Measurements from ENCODE around the gene CALD1.

Gene CALD1

DNA sequence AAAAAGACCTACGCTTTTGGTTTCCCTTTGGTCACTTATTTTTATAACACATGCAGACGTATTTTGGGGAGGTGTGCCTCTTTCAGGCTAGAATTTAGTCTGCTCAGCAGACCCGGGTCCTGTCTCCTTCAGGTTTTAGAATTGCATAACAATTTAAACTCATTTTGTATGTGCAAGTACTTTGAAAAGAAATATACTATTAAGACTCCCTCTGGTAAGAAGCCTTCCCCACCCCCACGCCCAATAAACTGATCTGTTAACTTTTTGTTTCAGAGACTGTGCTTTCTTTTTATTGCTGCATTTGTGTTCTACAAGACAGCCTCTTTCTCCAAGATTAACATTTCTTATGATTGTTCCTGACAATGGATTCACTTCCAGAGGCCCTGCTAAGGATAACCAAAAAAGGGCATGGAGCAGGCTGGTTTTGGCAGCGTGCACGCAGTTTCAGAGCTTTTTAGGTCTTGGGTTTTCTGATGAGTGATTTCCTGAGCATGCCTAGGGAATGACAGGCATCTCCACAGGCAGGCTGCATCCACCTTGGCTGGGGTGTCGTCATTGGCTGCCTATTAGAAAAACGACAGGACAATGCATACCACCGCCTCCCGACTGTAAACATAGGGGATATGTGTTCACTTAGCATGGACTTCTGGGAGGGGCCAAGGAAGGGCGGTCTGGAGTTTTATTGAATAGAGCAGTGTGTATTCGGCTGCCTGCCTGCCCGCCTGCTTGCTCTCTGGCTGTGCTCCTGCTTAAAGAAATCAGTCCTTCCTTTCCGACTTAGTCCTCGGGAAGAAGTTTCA is at the start of gene CALD1:
TSS of gene CALD1 (plus strand) at position 694 of the 800 bp plus-strand sequence. CDS start 88,100 bp downstream, outside the sequence.
- TF ChIP-seq GATA1 (IDR thresholded peaks at IDR 0.05; ENCODE audit: low read depth, low read length): no peak
- TF ChIP-seq POLR2A (IDR thresholded peaks at IDR 0.05; ENCODE audit: low read length): no peak
- DNase-seq: no peak

- no peak for DNase-seq
- TF ChIP-seq POLR2A (IDR thresholded peaks at IDR 0.05; ENCODE audit: low read length) (no peak), GATA1 (IDR thresholded peaks at IDR 0.05; ENCODE audit: low read depth, low read length) (no peak)
These were observed 49.5 kb upstream of the CALD1 start for GRCh38 chr7:134729895-134730294.

DNA sequence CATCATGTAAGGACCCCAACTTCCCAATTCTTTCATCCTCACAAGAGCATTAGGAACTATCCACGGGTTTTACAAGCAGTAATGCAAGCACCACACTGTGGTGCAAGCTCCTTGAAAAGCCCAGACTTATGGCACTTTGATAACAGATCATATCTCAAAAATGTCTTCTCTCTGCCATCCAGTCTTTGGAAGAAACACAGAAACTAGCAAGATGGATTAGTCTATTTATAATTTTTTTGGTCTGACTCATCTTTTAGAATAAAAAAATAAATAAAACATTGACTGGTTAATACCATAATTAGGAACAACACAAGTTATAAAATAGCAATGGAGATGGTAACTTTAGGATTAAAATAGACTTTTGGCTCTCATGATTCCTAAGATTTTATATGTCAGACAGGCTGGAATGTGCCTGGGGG is 49.0 kb upstream of the CALD1 start:
- no peak for DNase-seq
- TF ChIP-seq GATA1 (IDR thresholded peaks at IDR 0.05; ENCODE audit: low read depth, low read length) (no peak), POLR2A (IDR thresholded peaks at IDR 0.05; ENCODE audit: low read length) (no peak)

DNA sequence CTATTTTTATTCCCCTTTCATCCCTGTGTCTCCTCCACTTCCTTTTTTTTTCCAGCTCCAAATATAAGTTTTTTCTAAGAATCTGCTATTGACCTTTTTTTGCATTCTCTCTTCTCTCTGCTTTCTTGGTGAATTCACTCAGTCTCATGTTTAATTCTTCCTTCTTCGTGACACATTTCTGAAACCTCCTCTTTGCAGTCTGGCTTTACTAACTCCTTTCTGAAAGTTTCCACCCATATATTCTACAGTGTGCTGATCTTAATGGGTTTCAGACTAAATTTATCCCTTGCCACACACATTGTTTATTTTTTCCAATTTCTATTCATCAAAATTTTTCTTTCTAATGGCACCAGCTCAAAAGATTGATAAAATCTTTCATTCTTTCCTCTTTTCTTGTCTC is 47.8 kb upstream of the CALD1 start:
- TF ChIP-seq POLR2A (IDR thresholded peaks at IDR 0.05; ENCODE audit: low read length) (no peak), GATA1 (IDR thresholded peaks at IDR 0.05; ENCODE audit: low read depth, low read length) (no peak)
- DNase-seq: no peak

DNA sequence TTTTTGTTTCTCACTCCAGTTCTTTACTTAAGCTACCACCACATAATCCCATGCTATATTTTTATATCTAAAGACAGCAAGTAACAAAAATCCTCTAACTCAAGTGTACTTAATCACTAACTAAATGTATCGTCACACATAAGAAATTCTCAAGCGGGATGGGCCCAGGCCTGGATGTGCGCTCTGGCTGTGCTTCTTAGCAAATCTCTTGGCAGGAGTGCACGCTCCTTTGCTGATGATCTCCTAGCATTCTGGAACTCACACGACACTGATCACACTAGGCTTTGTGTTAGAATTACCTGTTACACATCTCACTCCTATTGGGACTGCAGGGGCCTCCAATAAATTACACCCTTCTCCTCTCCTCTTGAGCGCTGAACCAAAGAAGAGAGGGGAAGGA is 46.7 kb upstream of the CALD1 start:
- DNase-seq: no peak
- TF ChIP-seq POLR2A (IDR thresholded peaks at IDR 0.05; ENCODE audit: low read length) (no peak), GATA1 (IDR thresholded peaks at IDR 0.05; ENCODE audit: low read depth, low read length) (no peak)

DNA sequence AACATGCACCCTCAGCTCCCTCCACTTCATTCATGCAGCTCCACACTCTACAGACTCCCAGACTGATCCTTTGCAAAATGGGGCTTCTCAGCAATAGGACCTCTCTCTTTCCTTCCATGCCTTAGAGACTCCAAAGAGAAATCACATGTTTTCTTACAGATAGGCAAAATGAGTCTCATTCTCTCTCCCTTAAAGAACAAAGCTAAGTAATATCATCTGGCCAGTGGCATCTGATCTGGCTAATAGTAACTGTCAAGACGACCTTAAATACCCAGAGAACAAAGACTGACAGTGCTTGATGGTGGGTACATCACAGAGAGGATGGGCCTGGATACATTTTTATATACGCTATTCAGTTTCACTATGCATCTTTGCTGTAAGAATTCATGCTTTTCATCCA is 43.1 kb upstream of the CALD1 start:
- no peak for DNase-seq
- no peak for TF ChIP-seq GATA1 (IDR thresholded peaks at IDR 0.05; ENCODE audit: low read depth, low read length)
- TF ChIP-seq POLR2A (IDR thresholded peaks at IDR 0.05; ENCODE audit: low read length): no peak

GRCh38 chr7:134737566-134738345 is 41.7 kb upstream of the CALD1 start:
- DNase-seq: no peak

GRCh38 chr7:134739362-134739761 is 40.1 kb upstream of the CALD1 start:
- no peak for DNase-seq
- no peak for TF ChIP-seq GATA1 (IDR thresholded peaks at IDR 0.05; ENCODE audit: low read depth, low read length)
- TF ChIP-seq POLR2A (IDR thresholded peaks at IDR 0.05; ENCODE audit: low read length): no peak

More at GRCh38 chr7:134737566-134738345, 41.7 kb upstream of the CALD1 start:
- no peak for TF ChIP-seq GATA1 (IDR thresholded peaks at IDR 0.05; ENCODE audit: low read depth, low read length)
- no peak for TF ChIP-seq POLR2A (IDR thresholded peaks at IDR 0.05; ENCODE audit: low read length)

DNA sequence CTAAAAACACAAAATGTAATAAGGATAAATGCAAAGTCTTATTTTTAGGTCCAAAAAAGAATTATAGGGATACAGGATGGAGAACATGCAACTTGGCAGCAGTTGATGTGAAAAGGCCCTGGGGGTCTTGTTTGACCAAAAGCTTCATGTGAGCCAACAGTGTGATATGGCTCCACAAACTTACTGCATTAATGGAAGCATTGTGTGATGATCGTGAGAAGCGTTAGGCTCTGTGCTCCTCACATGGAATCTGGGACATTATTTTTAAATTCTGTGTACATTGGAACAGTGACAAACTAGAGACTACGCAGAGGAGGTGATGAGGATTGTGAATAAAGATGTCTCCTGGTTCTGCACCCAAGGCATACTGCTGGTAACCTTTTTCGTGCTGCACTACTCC is 39.1 kb upstream of the CALD1 start:
- no peak for DNase-seq
- no peak for TF ChIP-seq GATA1 (IDR thresholded peaks at IDR 0.05; ENCODE audit: low read depth, low read length)
- TF ChIP-seq POLR2A (IDR thresholded peaks at IDR 0.05; ENCODE audit: low read length): no peak

- no peak for DNase-seq
- no peak for TF ChIP-seq POLR2A (IDR thresholded peaks at IDR 0.05; ENCODE audit: low read length)
- no peak for TF ChIP-seq GATA1 (IDR thresholded peaks at IDR 0.05; ENCODE audit: low read depth, low read length)
These were observed 37.4 kb upstream of the CALD1 start for GRCh38 chr7:134741907-134742635.

GRCh38 chr7:134742688-134743350 is 36.6 kb upstream of the CALD1 start:
- peak; percentile 37 to 42 for DNase-seq
- TF ChIP-seq POLR2A (IDR thresholded peaks at IDR 0.05; ENCODE audit: low read length): no peak
- no peak for TF ChIP-seq GATA1 (IDR thresholded peaks at IDR 0.05; ENCODE audit: low read depth, low read length)

DNA sequence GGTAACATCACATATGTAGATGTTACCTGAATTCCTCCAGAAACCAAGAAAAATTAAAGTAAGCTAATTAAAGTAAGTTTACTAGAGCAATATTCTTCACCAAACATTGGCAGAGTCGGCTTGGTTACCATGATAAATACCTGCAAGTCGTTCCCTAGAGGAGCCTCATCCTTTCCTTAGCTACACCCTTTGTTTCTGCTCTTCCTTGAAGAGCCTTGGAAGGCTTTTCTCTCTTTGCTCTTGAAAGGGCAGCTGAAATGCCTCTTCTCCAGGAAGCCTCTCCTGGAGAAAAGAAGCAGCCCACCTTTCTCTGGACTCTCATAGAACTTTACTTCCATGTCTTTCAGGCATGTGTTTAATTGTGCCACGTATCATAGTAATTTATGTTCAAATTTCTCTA is 34.9 kb upstream of the CALD1 start:
- TF ChIP-seq POLR2A (IDR thresholded peaks at IDR 0.05; ENCODE audit: low read length): no peak
- TF ChIP-seq GATA1 (IDR thresholded peaks at IDR 0.05; ENCODE audit: low read depth, low read length): no peak
- DNase-seq: no peak

- TF ChIP-seq POLR2A (IDR thresholded peaks at IDR 0.05; ENCODE audit: low read length) (no peak), GATA1 (IDR thresholded peaks at IDR 0.05; ENCODE audit: low read depth, low read length) (no peak)
- no peak for DNase-seq
These were observed 32.1 kb upstream of the CALD1 start for GRCh38 chr7:134747326-134747725.
